Liver (tissue), 3 donors: ENCODE results near the gene WAPL.

Experiments used
- CTCF ChIP-seq: fragments of 150-350 bp; IDR thresholded peaks from 2 replicates; pipeline ENCODE4 v1.5.1; 2017; ENCODE audit warnings: improper control_type of control experiment, low read depth, low read length; ENCODE audit not compliant: missing input control
- HNF4G ChIP-seq: IDR thresholded peaks from 2 replicates; pipeline ENCODE4 v1.6.1; 2016; ENCODE audit warnings: antibody characterized with exemption
- MAX ChIP-seq: IDR thresholded peaks from 2 replicates; pipeline ENCODE4 v1.6.1; 2016; ENCODE audit warnings: antibody characterized with exemption
- RXRA ChIP-seq, 2 donors: IDR thresholded peaks; 2 replicates each; pipeline ENCODE4 v1.6.1; 2017 to 2018; ENCODE audit warnings: antibody characterized with exemption in 2 of 2, mild to moderate bottlenecking in 1 of 2
- donor health status: healthy.
- donor health status: healthy.

- TF ChIP-seq HNF4G (no peak), CTCF (no peak), MAX (no peak), RXRA (IDR thresholded peaks at IDR 0.05) (no peak)
Observed at GRCh38 chr10:86399514-86399878, 122.1 kb downstream of the WAPL start.
